Activated CD4-positive, alpha-beta T cell treated with anti-CD3 and anti-CD28 coated beads, Interleukin-10, Interleukin-2, amounts not matched to agents 100 ng/mL and 50 ng/mL, durations not matched to agents 16 hours and 8 hours (primary cell): ENCODE data around the gene PPP3CB.
A peak's percentile ranks its signal among the peaks of the same experiment; 100 is the strongest.

Experiments used
- DNase-seq: peaks from one replicate; pipeline ENCODE4 v3.0.0-alpha.2; 2020

PPP3CB gene

DNA sequence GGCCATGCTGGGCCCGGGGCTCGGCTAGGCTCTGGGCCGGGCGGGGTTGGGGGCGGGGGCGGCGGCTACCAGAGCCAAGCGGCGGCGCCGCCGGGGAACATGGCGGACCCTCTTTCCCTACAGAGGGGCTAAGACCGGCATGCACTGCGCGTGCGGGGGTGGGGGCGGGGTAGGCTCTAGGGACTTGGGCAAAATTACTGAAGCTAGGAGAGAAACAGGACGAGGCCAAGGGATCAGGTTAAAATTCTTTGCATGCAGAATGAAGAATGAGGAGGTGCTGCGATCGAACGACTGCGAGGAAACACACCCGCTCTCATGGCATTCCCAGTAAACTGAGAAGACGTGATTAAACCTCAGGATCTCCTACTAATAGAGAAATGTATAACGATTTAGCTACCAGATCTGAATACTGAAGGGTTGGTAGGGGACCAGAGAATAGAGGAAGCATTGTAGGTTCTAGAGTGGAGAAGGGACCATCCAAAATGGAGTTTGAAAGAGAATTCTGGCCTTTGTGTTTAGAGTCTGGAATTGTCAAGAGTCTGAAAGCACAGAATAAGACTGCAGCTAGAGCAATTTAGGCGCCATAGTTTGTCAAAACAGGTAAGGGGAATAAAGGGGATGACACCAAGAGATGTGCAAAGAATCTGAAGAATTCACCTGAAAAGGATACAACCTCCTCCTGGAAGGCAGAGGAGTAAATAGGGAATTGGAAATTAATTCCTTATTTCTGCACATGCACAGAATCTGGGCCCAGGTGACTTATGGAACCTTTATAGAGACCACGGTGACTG lies at the start of gene PPP3CB:
Gene PPP3CB, minus strand, starts transcription at position 141 of the 791 bp plus-strand sequence. Its CDS starts 135 bp downstream, at position 6.
- DNase-seq = peak; percentile 93

DNA sequence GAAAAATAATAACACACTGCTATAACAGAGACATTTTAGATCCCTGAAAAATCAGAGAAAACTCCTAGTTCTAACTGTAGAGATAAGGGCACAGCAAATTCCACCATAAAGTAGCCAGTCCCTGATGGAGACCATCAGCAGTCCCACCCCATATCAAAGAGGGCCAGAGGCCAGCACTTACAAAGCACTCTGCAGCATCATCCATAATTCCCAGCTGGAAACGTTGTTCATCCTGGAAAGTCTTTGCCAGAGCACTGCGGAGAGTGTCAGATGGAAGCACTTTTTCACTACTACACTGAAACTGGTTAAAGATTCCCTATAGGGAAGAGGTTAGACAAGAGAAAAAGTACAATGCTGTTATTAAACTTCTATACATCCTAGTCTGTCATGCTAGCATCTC lies 49.5 kb upstream of the PPP3CB start:
- DNase-seq = no peak

DNA sequence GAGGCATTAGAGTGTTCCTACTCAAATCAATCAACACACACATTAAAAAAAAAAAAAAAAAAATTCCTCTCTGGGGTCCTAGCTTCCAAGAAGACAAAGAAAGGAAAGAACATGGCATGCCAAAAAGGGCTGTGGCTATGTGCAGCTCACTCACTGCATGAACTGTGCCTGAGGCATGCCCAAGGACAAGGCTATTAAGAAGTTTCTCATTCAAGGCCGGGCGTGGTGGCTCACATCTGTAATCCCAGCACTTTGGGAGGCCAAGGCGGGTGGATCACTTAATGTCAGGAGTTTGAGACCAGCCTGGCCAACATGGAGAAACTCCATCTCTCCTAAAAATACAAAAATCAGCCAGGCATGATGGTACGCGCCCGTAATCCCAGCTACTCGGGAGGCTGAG lies 41.9 kb upstream of the PPP3CB start:
- no peak for DNase-seq

DNA sequence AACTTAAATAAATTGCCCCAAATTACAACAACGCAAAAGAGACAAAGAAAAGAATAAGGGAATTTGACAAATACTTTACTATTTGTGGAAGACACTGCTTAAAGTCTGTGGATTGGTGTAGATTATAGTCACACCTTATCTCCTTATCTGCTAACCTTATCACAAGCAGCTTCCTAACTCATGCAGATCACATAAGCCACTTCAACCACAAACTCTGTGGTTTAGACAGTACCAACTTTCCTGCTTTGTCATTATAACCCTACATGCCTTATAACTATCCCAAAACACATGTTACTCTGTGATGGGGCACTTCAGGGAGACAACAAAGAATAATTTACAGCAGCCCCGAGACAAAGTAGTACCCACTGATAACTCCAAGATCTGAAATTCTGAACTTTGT lies 41.5 kb upstream of the PPP3CB start:
- peak; percentile 43 for DNase-seq

DNA sequence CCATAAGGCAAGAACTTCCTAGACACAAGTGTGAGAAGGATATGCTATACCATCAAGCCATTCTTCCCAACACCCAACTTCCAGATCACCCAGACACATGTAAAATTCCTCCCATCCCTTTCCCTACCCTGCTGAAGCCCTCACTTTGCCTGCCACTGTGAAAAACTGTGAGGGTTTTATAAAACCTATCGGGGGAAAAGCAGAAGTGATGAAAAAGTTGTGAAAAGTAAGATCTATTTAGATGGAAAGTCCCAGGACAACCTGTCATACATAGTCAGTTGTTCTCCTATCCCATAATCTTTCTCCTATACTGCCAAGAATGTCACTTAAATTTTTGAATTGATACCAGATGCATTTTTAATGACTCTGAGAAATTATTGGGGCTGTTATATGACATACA lies 39.0 kb upstream of the PPP3CB start:
- DNase-seq = no peak

DNA sequence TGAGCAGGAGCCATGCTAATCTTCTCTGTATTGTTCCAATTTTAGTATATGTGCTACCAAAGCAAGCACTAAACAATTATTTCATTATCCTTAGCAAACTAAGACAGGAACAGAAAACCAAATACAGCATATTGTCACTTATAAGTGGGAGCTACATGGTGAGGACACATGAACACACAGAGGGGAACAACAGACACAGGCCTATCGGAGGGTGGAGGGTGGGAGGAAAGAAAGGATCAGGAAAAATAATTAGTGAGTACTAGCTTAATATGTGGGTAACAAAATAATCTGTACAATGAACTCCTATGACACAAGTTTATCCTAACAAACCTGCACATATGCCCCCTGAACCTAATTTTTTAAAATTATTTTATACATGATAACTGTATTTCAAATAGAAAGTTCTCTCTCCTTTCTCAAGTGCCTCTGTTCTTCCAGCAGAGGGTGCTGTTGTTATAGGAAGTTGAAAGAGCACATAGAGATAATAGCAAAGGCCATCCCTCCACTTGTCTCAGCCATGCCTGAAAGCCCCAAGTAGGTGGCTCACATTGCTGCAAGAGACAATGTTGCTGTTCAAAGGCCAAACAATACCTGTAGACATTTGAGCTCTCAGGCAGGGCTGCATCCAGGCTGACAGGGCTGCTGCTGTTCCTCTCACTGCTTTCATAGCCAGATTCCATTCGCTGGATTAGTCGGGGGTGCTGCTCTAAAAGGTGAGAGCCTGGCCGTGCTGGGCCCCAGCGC lies 33.4 kb upstream of the PPP3CB start:
- DNase-seq = peak; percentile 84

DNA sequence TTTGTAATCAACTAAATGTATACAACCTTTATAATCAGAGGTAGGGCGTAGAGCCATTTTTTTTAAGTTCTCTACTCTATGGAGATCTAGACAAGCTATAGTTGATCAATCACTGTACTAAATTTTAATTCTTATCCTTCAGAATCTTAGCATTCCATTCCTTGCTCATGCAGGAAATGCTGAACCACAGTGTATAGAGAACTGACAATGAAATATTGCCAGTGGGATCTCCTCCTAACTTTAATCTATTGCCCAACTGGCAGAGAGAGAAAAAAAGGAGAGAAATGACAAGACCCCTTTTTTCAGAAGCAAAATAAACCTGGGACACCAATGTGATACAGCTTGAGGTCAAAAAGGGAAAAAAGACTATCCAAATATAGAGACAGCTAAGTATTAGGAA lies 26.4 kb upstream of the PPP3CB start:
- no peak for DNase-seq

DNA sequence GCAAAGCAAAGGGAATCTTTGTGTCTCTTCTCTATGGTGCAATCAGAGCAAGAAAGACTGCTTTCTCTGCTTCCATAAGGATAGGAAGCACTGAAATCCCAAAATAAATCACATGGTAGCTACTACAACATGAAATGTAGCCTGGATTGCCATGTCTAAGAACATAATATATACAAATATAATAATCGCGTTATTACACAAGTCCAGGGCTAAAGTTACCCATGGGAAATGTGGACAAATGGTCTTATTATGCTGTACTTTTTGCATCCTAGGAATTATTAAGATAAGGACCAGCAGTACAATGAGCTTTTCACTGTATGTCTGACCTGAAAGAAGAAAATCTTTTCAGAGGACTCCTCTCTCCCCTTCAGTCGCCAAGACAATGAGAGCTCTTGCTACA lies 23.5 kb upstream of the PPP3CB start:
- no peak for DNase-seq

DNA sequence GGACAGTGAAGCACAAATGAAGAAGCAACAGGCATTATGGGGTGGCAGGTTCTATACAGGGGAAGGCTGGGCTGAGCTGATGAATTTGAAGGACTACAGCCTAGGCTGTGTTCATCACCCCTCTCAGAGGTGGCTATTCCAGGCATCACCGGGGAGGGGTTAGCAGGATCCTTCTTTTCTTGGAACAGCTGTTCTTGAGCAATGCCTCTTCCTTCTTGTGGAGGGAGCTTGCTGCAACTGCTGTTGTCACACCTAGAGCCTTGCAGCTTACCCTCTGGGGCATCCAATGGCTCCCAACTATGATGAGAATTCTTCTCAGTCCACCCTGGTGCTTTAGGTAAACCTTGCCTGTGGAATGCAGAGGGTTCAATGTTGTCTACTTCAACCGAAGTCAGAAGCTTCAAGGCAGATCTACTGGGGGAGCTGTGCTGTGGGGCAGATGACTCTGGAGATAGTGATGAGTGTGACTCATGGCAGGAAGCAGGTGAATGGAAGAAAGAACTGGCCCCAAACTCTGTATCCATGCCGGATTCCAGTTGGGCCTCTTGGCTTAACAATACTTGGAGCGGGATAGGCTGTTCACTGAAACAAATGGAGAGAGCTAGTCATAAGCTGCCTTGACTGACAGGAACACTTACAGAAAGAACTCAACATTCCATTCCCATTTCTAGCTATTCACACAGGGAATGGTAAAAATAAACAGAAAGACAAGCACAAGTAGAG lies 21.5 kb upstream of the PPP3CB start:
- DNase-seq = no peak

DNA sequence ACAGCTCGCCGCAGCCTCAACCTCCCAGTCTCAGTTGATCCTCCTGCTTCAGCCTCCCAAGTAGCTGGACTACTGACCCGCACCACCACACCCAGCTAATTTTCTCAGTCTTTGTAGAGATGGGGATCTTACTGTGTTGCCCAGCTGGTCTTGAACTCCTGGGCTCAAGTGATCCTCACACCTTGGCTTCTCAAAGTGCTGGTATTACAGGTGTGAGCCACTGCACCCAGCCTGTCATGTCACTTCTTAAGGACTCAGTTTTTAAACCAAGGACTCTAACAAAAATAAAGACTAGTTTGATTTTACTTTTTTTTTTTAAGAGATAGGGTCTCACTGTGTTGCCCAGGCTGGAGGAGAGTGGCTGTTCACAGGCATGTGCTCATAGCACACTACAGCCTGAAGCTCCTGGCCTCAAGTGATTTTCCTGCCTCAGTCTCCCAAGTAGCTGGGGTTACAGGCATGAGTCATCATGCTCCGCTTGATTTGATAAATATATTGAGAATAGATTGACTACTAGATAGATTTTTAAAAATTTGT lies 16.5 kb upstream of the PPP3CB start:
- DNase-seq = no peak

DNA sequence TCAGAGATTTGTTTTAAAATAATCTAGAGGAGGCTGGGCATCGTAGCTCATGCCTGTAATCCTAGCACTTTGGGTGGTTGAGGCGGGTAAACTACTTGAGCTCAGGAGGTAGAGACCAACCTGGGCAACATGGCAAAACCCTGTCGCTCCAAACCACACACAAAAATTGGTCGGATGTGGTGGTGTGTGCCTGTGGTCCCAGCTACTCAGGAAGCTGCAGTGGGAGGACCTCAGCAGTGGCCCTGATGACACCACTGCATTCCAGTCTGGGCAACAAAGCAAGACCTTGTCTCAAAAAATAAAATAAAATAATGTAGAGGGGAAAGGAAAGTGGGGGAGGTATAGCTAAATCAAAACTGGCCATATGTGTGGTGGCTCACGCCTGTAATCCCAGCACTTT lies 13.9 kb upstream of the PPP3CB start:
- DNase-seq = peak; percentile 15

DNA sequence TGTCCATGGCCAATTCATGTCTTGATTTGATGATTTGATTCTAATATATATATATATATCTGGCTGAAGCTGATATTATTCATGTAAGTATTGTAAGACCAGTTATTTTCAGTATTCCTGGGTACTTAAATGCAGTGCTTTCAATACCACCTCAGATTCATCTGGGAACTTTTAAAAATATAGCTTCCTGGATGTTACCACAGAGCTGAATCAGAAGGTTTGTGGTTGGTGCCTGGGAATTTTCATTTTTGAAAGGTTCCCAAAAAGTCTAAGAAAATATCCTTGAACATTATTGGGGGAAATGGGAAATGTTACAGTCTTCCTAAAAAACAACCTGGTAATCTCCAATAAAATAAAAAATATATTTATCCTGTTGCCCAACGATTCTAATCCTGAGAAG lies 10.7 kb upstream of the PPP3CB start:
- no peak for DNase-seq

DNA sequence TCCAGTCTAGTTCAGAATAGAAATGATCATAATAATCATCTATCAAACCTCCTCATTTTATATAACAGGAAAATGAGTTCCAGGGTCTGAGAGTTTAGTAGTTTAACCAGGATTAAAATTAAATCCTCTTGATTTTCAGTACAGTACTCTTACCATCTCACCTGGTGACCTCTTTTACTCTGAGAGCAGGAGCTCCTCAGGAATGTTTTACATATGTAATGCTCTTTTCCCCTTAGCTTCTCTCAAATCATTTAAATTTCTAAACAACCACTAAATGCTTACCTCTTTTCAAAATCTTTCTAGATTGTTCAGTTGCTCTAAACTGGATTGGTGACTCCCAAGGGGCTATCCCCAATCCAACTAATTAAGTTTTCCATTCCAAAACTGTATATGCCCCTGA lies 10.2 kb upstream of the PPP3CB start:
- DNase-seq = no peak

DNA sequence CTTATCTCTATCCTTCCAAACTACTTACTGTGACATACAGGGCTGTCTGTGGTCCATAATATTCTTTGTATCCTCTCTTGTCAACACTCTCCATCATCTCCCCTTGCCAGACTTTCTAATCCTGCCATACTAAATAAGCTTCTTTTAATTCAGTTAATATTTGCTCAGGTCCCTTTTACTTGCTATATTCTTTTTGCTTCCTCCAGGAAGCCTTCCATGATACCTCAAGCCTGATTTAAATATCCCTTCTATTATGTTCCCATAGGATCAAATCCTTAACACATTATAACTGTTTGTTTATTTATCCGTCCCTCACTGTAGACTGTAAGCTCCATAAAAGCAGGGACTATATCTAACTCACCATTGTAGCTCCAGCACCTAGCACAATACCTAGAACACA lies 7.2 kb upstream of the PPP3CB start:
- no peak for DNase-seq

DNA sequence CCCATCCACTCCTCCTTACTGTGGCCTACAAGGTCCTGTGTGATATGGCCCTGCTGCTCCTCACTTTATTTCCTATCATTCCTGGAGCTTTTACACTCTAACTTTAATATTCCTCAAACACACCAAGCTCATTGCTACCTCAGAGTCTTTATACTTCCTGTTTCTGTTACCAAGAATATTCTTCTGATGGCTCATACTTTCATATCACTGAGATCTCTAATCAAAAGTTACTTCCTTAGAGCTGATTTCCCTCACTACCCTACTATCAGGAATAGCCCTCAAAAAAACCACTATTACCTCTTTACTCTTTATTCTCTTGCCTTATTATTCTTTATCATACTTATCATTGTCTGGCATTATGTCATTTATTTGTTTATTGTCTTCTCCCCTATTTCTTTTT lies 5.8 kb upstream of the PPP3CB start:
- DNase-seq = no peak

DNA sequence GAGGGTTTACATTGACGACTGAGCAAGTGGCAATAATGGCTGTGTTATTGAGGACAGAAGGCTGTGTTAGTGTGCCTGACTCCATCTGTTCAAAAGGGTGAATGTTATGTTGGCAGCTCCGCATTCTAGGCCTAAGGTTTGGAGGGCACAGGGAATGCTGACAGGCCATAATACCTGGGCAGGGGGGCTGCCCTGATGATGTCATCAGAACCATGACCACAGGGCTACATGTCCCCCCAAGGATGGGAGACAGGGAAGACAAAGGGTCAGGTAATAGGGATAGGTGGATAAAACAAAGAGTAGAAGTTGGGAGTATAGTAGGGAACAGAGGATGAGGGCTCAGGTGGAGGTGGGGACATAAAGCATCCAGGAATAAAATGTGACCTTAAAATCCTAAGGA lies 1.8 kb upstream of the PPP3CB start:
- DNase-seq = no peak

DNA sequence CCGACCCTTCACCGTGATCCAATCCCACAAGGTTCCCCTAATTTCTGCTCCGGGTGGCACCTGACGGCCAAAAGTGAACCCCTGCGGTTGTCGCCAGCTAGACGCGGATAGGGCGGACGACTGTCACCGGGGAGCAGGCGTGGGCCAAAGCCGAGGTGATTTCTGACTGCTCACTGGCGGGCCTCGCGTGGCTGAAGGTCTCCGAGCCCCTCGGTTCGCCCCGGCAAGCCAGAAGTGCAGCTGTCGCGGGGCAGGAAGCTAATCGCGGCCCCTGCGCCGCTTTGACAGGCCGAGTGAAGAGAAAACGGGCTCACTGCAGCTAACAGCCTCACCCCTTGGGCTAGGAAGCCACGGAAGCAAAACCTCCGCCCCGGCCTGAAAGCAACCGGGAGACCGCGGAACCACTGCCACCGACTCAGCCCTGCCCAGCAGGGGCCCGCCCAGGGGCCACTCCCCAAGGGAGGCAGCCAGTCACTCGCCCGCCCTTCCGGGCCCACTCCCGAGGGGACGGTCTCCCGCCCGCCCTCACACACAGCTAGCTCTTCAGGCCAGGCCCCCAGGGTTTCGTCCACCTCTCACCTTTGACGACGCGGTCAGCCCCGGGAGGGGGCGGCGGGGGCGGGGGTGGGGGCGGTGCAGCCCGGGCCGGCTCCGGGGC lies 469 bp downstream of the PPP3CB start:
- DNase-seq = peak; percentile 95

DNA sequence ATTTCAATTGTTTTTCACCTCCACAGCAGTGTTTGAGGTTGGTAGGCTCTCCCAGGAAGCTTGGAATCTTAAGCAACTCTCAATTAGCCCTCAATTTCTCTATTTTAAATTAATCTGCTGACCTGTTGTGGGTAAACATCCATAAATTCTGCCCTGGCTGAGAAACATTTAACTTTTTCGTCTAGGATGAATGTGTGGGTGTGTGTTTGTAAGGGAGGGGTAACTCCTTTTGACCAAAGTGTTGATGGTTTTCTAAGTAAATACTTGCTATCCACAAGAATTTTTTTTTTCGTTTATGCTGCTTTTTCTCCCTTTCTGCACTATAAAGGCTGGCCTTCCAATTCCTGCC lies 973 bp downstream of the PPP3CB start:
- no peak for DNase-seq

DNA sequence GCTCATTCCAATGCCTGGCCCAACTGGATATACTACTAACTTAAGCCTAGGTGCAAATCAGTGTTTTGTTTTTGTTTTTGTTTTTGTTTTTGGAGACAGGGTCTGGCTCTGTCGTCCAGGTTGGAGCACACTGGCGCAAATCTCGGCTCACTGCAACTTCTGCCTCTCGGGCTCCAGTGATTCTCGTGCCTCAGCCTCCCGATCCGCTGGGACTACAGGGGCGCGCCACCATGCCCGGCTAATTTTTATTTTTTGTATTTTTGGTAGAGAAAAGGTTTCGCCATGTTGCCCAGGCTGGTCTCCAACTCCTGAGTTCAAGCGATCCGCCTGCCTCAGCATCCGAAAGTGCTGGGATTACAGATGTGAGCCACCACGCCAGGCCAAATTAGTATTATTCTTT lies 1.6 kb downstream of the PPP3CB start:
- DNase-seq = no peak

DNA sequence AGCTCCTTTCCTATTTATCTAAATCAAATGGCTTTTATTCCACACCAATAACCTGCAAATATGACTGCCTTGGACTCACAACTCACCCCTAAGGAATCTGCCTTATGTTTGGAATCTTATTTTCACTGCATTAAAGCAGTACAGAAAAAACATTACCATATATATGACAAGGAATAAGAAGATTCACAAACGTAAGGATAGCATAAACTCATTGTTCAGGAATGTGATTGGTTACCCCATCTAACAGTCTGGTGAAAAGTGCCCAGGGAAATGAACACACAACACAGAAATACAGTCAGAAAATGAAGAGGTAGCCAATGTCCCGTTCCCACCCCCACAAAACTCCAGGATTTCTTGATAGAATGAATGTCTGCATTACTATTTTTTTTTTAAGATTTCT lies 2.0 kb downstream of the PPP3CB start:
- no peak for DNase-seq

DNA sequence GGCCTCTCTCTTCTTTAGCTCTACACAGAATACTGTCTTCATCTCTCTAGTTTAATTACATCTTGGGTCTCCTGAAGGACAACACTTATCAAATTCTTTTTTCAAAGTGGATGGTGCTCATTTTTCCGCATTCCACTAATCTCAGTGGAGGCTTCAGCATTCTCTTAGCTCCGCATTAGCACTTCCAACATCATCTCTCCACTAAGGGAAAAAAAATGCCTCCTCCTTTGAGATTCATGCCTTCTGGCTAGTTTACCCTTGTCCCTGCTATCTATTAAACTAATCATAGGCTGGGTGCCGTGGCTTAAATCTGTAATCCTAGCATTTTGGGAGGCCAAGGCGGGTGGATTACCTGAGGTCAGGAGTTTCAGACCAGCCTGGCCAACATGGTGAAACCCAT lies 9.2 kb downstream of the PPP3CB start:
- no peak for DNase-seq

DNA sequence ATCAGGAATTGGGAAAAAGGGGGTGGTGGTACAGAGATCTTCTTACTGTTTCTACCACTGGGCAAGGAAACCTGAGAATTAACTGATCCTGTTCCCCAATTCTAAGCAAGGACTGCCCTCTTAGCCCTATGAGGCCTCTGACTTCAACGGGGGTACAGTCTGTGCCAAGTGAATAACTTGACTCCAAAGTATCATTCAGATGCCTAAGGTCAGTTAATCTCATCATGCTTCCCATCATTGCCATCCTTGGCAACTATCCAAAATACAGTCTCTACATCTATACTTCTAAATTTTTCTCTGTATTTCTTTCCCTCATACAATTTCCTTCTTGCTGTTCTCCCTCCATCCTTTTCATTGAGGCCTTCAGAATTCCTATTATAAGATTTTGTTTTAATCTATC lies 10.5 kb downstream of the PPP3CB start:
- no peak for DNase-seq

DNA sequence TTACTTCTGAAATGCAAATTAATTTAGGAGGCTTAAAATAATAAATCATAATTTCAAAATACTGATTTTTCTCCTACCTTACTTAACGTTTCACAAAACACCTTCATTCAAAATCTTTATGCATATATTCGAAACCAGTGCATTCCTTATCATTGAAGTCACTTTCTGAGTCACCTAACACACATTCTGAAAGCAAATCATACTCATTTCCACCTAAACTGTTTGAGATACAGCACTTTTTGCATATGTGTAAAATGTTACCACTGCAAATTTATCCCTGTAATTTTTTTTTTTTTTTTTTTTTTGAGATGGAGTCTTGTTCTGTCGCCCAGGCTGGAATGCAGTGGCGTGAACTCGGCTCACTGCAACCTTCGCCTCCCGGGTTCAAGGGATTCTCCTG lies 15.7 kb downstream of the PPP3CB start:
- peak; percentile 89 for DNase-seq
